CD14-positive monocyte (primary cell): ENCODE data around the gene PNPO. TPM values are rescaled to one million over a fixed set of nuclear protein-coding genes. Genes with fewer than 3 reads are reported as not detected.
A peak's percentile ranks its signal among the peaks of the same experiment; 100 is the strongest.

Experiments used
- DNase-seq, 3 donors: peaks; one replicate each; pipeline ENCODE4 v3.0.0-alpha.2; 2011 to 2022
- H2AFZ ChIP-seq: 2 replicates; pipeline ENCODE4 v1.6.0; 2012; ENCODE audit warnings: mild to moderate bottlenecking, low read depth, low read length, inconsistent platforms; ENCODE audit not compliant: insufficient read depth, poor library complexity, severe bottlenecking
- H3K27ac ChIP-seq, 2 donors: 1 replicate in 1 of 2; 2 replicates in 1 of 2; pipeline ENCODE4 v1.5.1; 2012 to 2013; ENCODE audit warnings: low read length in 2 of 2, control low read depth in 1 of 2, inconsistent platforms in 1 of 2, low read depth in 1 of 2, mild to moderate bottlenecking in 1 of 2
- H3K27me3 ChIP-seq, 2 donors: one replicate each; pipeline versions ENCODE4 v1.6.0 to v1.6.1; 2011 to 2013; ENCODE audit warnings: low read length in 2 of 2; ENCODE audit not compliant: control insufficient read depth in 2 of 2, insufficient read depth in 2 of 2
- H3K36me3 ChIP-seq, 2 donors: replicated peaks in 1 of 2; 1 replicate in 1 of 2; 2 replicates in 1 of 2; pipeline versions ENCODE4 v1.5.1 to v1.6.1; 2012 to 2013; ENCODE audit warnings: low read length in 2 of 2, control low read depth in 1 of 2, inconsistent platforms in 1 of 2, mild to moderate bottlenecking in 1 of 2; ENCODE audit not compliant: insufficient read depth in 2 of 2, control insufficient read depth in 1 of 2
- H3K4me1 ChIP-seq, 2 donors: 1 replicate in 1 of 2; 2 replicates in 1 of 2; pipeline versions ENCODE4 v1.5.1 to v1.6.1; 2012 to 2013; ENCODE audit warnings: low read length in 2 of 2, control low read depth in 1 of 2, inconsistent platforms in 1 of 2, mild to moderate bottlenecking in 1 of 2, moderate library complexity in 1 of 2; ENCODE audit not compliant: insufficient read depth in 2 of 2, control insufficient read depth in 1 of 2
- H3K4me2 ChIP-seq: replicated peaks from 2 replicates; pipeline ENCODE3; 2012; ENCODE audit warnings: low read length, moderate library complexity, mild to moderate bottlenecking; ENCODE audit not compliant: poor library complexity, severe bottlenecking; ENCODE audit errors: extremely low read depth
- H3K4me3 ChIP-seq, 3 experiments: fragments of 200-600 bp in 1 of 3; sonication (generic) in 1 of 3; replicated peaks in 1 of 3; 1 replicate in 2 of 3; 2 replicates in 1 of 3; pipeline ENCODE4 v1.5.1; 2011 to 2013; ENCODE audit warnings: low read length in 3 of 3, mild to moderate bottlenecking in 3 of 3, control low read depth in 2 of 3, low read depth in 2 of 3, inconsistent platforms in 1 of 3, moderate library complexity in 1 of 3
- H3K79me2 ChIP-seq: 2 replicates; pipeline ENCODE4 v1.6.0; 2012; ENCODE audit warnings: mild to moderate bottlenecking, control low read depth, inconsistent platforms, low read length, moderate library complexity; ENCODE audit not compliant: insufficient read depth
- H3K9ac ChIP-seq: 2 replicates; pipeline ENCODE4 v1.6.0; 2017; ENCODE audit warnings: low read length, mild to moderate bottlenecking; ENCODE audit not compliant: insufficient read depth, poor library complexity, severe bottlenecking
- H3K9me3 ChIP-seq, 2 donors: replicated peaks in 1 of 2; 1 replicate in 1 of 2; 2 replicates in 1 of 2; pipeline versions ENCODE4 v1.5.1 to v1.6.1; 2012 to 2013; ENCODE audit warnings: low read length in 2 of 2, control low read depth in 1 of 2; ENCODE audit not compliant: control insufficient read depth in 1 of 2, insufficient read depth in 1 of 2
- H4K20me1 ChIP-seq: 2 replicates; pipeline ENCODE4 v1.6.0; 2012; ENCODE audit warnings: mild to moderate bottlenecking, low read length, control low read depth, moderate library complexity; ENCODE audit not compliant: insufficient read depth
- H3K27ac Mint-ChIP-seq, 7 donors: one replicate each; pipeline ENCODE4 v1.8.0; 2020; ENCODE audit warnings: mild to moderate bottlenecking in 7 of 7, mixed read lengths in 7 of 7, moderate library complexity in 6 of 7, inconsistent platforms in 2 of 7
- H3K27me3 Mint-ChIP-seq, 3 donors: one replicate each; pipeline ENCODE4 v1.8.0; 2021 to 2022; ENCODE audit warnings: low read depth in 3 of 3, mild to moderate bottlenecking in 3 of 3, mixed read lengths in 3 of 3, moderate library complexity in 3 of 3, inconsistent platforms in 1 of 3
- H3K36me3 Mint-ChIP-seq, 2 donors: one replicate each; pipeline ENCODE4 v1.8.0; 2020; ENCODE audit warnings: mixed read lengths in 2 of 2, inconsistent platforms in 1 of 2, mild to moderate bottlenecking in 1 of 2
- H3K4me1 Mint-ChIP-seq: one replicate; pipeline ENCODE4 v1.8.0; 2020; ENCODE audit warnings: mild to moderate bottlenecking, mixed read lengths
- H3K4me3 Mint-ChIP-seq, 2 donors: one replicate each; pipeline ENCODE4 v1.8.0; 2020; ENCODE audit warnings: mild to moderate bottlenecking in 2 of 2, mixed read lengths in 2 of 2, moderate library complexity in 1 of 2
- H3K9me3 Mint-ChIP-seq, 7 donors: one replicate each; pipeline ENCODE4 v1.8.0; 2020 to 2022; ENCODE audit warnings: mixed read lengths in 7 of 7, mild to moderate bottlenecking in 6 of 7, moderate library complexity in 6 of 7, inconsistent platforms in 2 of 7
- CTCF ChIP-seq: fragments of 200-600 bp; IDR thresholded peaks from one replicate; pipeline ENCODE4 v1.8.0; 2022; ENCODE audit warnings: antibody characterized with exemption, mild to moderate bottlenecking
- WGBS: methylation state at CpG from one replicate; pipeline ENCODE4 v1.1.5; 2013; ENCODE audit warnings: missing lambda C conversion rate; ENCODE audit not compliant: insufficient coverage; 5-methylcytosine and 5-hydroxymethylcytosine counted together
- intact Hi-C, 2 donors: fragments of 100-400 bp; cut with micrococcal nuclease; formaldehyde crosslinking; loops; one replicate each; pipeline versions ENCODE4 v1.15.0 to v1.15.1; 2023
- polyA plus RNA-seq, 3 donors: library from polyadenylated mRNA; depleted of rRNA in 1 of 3; unstranded in 2 of 3; stranded (reverse) in 1 of 3; fragments of 300-500 nt in 2 of 3; fragments of >200 nt in 1 of 3; fragmentation: Illumina TruSeq in 2 of 3; gene quantifications; 1 replicate in 2 of 3; 2 replicates in 1 of 3; pipeline ENCODE4 v1.2.3, GENCODE V29; 2012 to 2021

Gene PNPO
- polyA plus RNA-seq, 3 donors, result 13.2 to 34.2 (median 29.7) TPM

DNA sequence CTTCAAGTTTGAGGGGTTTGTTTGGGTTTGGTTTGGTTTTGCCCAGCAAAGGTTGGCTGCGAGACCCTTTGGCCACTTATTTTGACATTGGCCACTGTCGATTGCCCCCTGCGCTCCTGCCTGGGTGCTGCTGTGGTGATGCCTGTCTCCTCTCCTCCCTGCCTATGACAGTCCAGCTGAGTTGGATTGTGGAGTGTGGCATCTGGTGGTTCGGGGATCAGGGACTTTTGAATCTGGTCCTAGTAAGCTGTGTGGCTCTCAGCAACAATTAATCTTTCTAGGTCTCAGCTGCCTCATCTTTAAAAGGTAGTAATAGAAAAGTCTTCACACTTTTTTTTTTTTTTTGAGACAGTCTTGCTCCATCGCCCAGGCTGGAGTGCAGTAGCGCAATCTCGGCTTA is 56.7 kb downstream of the PNPO start:
- Mint-ChIP-seq H3K9me3 (no peaks in the 10 kb centered on the region), H3K4me3 (no peak overlapping the region), H3K4me1 (peaks cover 38% of the 10 kb centered on the region), H3K27me3 (peaks cover 2 to 6% (median 3%) of the 10 kb centered on the region in 3 donors), H3K36me3 (peaks cover 0 to 1% of the 10 kb centered on the region in 2 donors), H3K27ac (peak overlapping the region in 6 of 7 donors; percentile 5 to 81 (median 62))
- Histone ChIP-seq H2AFZ (no peak overlapping the region), H3K4me2 (no peak overlapping the region), H3K9ac (no peak overlapping the region), H3K36me3 (no peaks in the 10 kb centered on the region), H3K27ac (no peak overlapping the region), H3K79me2 (no peaks in the 10 kb centered on the region), H4K20me1 (no peaks in the 10 kb centered on the region), H3K9me3 (no peaks in the 10 kb centered on the region), H3K4me1 (peaks cover 42 to 45% of the 10 kb centered on the region in 2 donors), H3K27me3 (no peaks in the 10 kb centered on the region), H3K4me3 (no peak overlapping the region)
- intact Hi-C loops, result no loop called here
- DNase-seq, result no peak
- WGBS, result no CpG with 5 or more reads among the region's 7 CpGs
- no peak for TF ChIP-seq CTCF

Other genes starting within 250 kb of the PNPO start
- 1 to 10 TPM in 1 of 3 donors, under 1 TPM in 2; 0.22 to 7.7 (median 0.45) TPM for gene TBKBP1, start 247.4 kb upstream of the PNPO start, polyA plus RNA-seq
- under 1 TPM; 0.05 to 0.16 (median 0.13) TPM for gene TBX21, start 208.3 kb upstream of the PNPO start, polyA plus RNA-seq
- 10 to 100 TPM in 1 of 3 donors, 1 to 10 TPM in 2; 1.6 to 17.3 (median 1.6) TPM for gene OSBPL7, start 119.8 kb upstream of the PNPO start, polyA plus RNA-seq
- 10 to 100 TPM; 28.5 to 32.7 (median 32.6) TPM for gene MRPL10, start 110.0 kb upstream of the PNPO start, polyA plus RNA-seq
- under 1 TPM; 0.12 to 0.65 (median 0.22) TPM for gene LRRC46, start 109.9 kb upstream of the PNPO start, polyA plus RNA-seq
- 10 to 100 TPM; 13.2 to 45.1 (median 14.5) TPM for gene SCRN2, start 100.3 kb upstream of the PNPO start, polyA plus RNA-seq
- gene SP6, start 90.4 kb upstream of the PNPO start, polyA plus RNA-seq, result under 1 TPM in 1 of 3 donors, not detected in 2; 0.06 TPM
- gene SP2, start 45.3 kb upstream of the PNPO start, polyA plus RNA-seq, result 10 to 100 TPM in 1 of 3 donors, 1 to 10 TPM in 2; 3.1 to 26.7 (median 6.8) TPM
- gene PRR15L, start 16.3 kb downstream of the PNPO start, polyA plus RNA-seq, result not detected
- gene CDK5RAP3, start 29.5 kb downstream of the PNPO start, polyA plus RNA-seq, result 100 to 1,000 TPM in 1 of 3 donors, 10 to 100 TPM in 2; 86.1 to 782 (median 94.4) TPM
- gene COPZ2, start 96.2 kb downstream of the PNPO start, polyA plus RNA-seq, result 10 to 100 TPM in 1 of 3 donors, 1 to 10 TPM in 2; 4.2 to 12.2 (median 6.9) TPM
- gene NFE2L1, start 106.8 kb downstream of the PNPO start, polyA plus RNA-seq, result 10 to 100 TPM in 1 of 3 donors, 1 to 10 TPM in 2; 2.8 to 27.0 (median 7.1) TPM
- gene CBX1, start 159.9 kb downstream of the PNPO start, polyA plus RNA-seq, result 10 to 100 TPM; 12.5 to 18.2 (median 17.2) TPM
- 10 to 100 TPM; 34.3 to 49.3 (median 48.4) TPM for gene SNX11, start 166.2 kb downstream of the PNPO start, polyA plus RNA-seq